SH-SY5Y (cell line): ENCODE data around the gene HSBP1.

ENCODE experiments used
- GATA2 ChIP-seq: IDR thresholded peaks from 2 replicates; pipeline ENCODE4 v1.6.1; 2011; ENCODE audit warnings: mild to moderate bottlenecking, low read depth, low read length
- GATA3 ChIP-seq: IDR thresholded peaks from 2 replicates; pipeline ENCODE4 v1.6.1; 2011; ENCODE audit warnings: low read depth, mild to moderate bottlenecking, low read length, moderate library complexity

DNA sequence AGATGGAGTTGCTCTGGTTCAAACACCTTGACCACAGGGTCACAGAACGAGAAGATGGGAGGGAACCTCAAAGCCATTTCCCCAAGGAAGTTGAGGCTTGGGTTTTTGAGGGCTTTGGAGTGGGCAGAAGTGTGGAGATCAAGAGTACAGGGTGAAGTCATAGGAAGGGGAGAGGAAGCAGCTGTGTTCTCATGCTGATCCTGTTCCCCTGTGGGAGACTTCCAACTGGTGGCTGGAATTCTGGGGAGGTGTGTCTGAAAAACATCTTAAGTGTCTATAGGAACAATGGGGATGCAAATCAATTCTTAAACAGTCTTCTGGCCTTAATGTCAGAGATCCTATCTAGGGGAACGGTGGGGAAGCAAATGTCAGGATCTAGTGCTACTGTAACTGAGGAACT is 38.8 kb upstream of the HSBP1 start:
- TF ChIP-seq GATA3 (no peak), GATA2 (no peak)
